ENCODE data around the gene ANKRD10.
"Not testable (repeated sequence)": the region's sequence is repeated elsewhere in the genome, so short reads cannot be mapped to it uniquely, and the experiment has no call there.

DNA sequence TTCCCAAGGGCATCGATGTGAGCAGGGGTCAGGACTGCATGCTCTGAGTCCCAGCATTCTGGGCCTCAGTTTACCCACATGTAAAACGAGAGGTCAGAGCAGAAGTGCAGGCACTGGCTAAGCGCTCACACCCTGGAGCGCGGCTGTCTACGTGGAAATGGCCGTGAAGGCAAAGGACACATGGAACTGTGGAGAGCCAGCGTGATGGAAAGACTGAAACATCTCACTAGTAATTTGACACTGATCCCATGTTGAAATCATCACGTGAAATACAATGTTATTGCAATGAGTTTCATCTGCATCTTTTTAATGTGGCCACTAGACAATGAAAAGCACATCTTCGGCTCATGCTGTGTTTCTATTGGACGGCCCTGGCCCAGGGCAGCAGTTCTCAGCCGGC is 41.3 kb upstream of the ANKRD10 start:
- TF ChIP-seq, protein P1, sequence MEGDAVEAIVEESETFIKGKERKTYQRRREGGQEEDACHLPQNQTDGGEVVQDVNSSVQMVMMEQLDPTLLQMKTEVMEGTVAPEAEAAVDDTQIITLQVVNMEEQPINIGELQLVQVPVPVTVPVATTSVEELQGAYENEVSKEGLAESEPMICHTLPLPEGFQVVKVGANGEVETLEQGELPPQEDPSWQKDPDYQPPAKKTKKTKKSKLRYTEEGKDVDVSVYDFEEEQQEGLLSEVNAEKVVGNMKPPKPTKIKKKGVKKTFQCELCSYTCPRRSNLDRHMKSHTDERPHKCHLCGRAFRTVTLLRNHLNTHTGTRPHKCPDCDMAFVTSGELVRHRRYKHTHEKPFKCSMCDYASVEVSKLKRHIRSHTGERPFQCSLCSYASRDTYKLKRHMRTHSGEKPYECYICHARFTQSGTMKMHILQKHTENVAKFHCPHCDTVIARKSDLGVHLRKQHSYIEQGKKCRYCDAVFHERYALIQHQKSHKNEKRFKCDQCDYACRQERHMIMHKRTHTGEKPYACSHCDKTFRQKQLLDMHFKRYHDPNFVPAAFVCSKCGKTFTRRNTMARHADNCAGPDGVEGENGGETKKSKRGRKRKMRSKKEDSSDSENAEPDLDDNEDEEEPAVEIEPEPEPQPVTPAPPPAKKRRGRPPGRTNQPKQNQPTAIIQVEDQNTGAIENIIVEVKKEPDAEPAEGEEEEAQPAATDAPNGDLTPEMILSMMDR (IDR thresholded peaks at IDR 0.05; ENCODE audit: insufficient read depth, low read length, poor library complexity, severe bottlenecking) = not testable (repeated sequence)
- TF ChIP-seq EZH2phosphoT487 (conservative IDR thresholded peaks at IDR 0.05; ENCODE audit: low read length) = not testable (repeated sequence)
